ENCODE measurements around the gene KRT79.

GRCh38 chr12:52831251-52831650 is 2.9 kb downstream of the KRT79 start:
- no peak for TF ChIP-seq CTCF (IDR thresholded peaks at IDR 0.05; ENCODE audit: control extremely low read depth in 1 of 3, insufficient read depth in 1 of 3, low read depth in 1 of 3, low read length in 3 of 3)
- TF ChIP-seq TAF1 (IDR thresholded peaks at IDR 0.05; ENCODE audit: low read depth, low read length), result no peak
- no peak for TF ChIP-seq SRF (IDR thresholded peaks at IDR 0.05; ENCODE audit: low read depth, low read length)

Measured in H1 (cell line).